Stimulated activated CD8-positive, alpha-beta memory T cell treated with anti-CD3 and anti-CD28 coated beads, Interleukin-2, amount 100 ng/mL, for 1 hour (primary cell): ENCODE data around the gene STK32C.
"Not testable (repeated sequence)": the region's sequence is repeated elsewhere in the genome, so short reads cannot be mapped to it uniquely, and the experiment has no call there.

Source experiments
- DNase-seq, 2 donors: peaks; one replicate each; pipeline ENCODE4 v3.0.0-alpha.2; 2020; ENCODE audit warnings: low read depth in 2 of 2

The STK32C gene

DNA sequence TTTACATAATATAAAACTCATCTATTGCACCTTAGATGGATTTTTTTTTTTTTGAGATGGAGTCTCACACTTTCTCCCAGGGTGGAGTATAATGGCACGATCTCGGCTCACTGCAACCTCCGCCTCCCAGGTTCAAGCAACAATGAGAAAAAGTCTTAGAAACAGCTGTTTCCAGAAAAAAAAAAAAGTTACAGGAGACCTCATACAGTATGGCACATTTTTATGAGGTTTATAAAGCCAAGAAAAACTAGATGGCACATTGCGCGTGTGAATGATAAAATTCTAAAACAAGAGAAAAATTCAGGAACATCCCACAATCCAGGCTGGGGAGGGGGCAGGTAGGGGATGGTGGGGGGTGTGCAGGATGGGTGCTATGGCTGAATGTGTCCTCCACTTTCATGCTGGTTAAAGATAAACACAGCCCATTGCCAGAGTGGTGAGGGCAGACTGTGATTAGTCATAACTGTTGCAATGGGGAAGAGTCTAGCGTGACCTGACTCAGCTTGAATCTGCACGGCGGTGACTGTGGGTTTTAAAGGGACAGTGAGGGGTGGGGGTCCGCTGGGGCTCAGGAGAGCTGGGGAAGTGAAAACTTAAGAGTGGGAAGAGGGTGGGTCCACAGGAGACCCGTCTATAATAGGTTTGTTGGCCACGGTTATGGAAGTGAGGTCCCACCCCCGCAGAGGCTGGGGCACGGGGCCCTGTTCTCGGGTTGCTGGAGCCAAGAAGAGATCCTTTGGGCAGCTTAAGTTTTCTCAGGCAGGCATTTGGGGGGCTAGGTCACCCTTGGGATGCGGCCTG, 12.3 kb upstream of the STK32C start:
- DNase-seq, result no peak

DNA sequence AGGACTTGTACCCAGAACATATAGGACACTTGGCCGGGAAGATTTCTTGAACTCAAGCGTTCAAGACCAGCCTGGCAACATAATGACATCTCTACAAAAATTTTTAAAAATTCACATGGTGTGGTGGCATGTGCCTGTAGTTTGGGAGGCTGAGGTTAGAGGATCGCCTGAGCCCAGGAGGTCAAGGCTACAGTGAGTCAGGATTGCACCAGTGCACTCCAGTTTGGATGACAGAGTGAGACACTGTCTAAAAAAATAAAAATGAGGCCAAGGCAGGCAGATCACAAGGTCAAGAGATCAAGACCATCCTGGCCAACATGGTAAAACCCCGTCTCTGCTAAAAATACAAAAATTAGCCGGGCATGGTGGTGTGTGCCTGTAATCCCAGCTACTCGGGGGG, 9.7 kb upstream of the STK32C start:
- DNase-seq, result not testable (repeated sequence)

DNA sequence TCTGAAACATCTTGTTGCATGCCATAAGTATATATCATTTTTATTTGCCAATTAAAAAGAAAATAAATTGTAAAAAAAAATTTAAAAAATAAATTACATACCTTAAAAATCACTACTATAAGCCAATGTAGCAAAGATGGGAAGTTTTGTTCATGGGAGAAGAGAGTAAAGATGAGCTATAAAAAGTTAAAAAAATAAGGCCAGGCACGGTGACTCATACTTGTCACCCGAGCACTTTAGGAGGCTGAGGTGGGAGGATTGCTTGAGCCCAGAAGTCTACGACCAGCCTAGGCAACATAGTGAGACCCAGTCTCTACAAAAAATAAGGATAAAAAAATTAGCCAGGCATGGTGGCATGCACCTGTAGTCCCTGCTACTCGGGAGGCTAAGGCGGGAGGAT, 8.4 kb upstream of the STK32C start:
- DNase-seq, result no peak

DNA sequence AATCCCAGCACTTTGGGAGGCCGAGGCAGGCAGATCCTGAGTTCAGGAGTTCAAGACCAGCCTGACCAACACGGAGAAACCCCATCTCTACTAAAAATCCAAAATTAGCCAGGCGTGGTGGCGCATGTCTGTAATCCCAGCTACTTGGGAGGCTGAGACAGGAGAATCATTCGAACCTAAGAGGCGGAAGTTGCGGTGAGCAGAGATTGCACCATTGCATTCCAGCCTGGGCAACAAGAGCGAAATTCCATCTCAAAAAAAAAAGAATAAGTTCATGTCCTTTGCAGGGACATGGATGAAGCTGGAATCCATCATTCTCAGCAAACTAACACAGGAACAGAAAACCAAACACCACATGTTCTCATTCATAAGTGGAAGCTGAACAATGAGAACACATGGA, 7.1 kb upstream of the STK32C start:
- not testable (repeated sequence) for DNase-seq

DNA sequence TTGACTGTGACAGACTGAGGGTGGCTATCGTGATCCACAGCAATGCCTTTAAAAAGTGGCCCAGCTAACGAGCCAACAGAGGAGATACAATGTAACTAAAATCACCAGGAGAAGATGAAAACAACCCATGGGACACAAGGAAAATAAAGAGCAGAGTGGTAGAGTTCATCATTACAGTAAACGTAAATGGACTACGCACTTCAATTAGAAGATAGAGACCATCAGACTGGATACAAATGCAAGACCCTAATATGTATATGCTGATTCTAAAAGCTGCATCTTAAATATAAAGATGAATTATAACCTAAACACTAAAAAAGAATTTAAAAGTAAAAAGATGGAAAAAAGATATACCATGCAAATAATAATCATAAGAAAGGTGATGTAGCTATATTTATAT, 6.6 kb upstream of the STK32C start:
- DNase-seq, result no peak

DNA sequence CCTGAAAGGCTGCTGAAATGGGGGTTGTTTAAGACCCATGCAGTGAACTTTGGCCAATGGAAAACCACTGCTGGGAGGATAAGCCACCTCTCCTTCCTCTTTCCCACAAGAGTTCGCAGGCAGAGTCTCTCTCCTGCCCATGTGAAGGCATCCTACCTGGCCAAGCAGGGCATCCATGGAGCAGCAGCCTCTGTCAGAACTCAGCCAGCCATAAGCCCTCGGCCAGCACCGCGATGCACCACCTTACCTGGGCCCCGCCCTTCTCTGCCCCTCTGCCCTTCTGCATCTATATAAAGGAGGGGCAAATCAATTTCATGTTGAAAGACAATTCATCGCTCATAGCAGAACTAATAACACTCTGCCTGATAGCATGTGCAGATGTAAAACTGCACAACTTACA, 6.1 kb upstream of the STK32C start:
- no peak for DNase-seq

DNA sequence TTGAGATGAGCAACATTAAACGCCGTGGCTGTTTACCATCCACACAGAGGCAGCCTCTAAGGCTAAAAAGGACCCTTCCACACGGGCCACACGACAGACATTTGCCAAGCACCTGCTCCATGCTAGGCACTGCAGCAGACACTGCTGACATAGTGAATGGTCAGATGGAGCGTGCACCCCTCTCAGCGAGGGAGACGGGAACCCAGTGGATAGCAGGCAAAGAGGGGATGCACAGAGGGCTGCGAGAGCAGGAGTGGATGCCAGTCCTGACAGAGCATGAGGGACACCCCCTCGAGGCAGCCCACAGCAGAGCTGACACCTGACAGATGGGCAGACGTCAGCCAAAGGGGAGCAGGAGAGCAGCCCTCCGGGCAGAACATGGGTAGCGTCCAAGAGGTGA, 5.6 kb upstream of the STK32C start:
- DNase-seq, result no peak

DNA sequence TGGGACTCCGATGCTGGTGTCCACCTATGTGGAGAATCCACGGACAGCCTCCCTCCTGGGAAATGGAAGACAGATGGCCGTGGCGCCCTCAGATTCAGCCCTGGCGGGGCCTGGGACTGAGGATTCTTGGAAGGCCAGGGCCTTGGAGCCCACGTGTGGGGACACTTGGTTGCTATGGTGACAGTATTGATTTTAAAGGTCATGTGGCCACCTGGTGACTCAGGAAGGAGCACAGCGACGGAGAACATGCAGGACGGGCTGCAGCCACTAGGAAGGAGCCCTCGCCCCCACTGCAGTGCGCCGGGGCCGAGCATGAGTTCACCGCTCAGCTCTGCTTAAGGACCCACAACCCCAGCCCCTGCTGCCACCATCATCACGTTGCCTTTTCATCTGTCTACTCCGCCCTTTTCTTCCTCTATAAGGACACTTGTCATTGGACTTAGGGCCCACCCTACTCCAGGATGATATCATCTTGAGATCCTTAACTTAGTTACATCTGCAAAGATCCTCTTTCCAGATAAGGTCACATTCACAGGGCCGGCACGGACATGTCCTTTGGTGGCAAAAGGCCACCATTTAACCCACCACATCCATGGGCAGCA, 3.7 kb upstream of the STK32C start:
- DNase-seq, result no peak

DNA sequence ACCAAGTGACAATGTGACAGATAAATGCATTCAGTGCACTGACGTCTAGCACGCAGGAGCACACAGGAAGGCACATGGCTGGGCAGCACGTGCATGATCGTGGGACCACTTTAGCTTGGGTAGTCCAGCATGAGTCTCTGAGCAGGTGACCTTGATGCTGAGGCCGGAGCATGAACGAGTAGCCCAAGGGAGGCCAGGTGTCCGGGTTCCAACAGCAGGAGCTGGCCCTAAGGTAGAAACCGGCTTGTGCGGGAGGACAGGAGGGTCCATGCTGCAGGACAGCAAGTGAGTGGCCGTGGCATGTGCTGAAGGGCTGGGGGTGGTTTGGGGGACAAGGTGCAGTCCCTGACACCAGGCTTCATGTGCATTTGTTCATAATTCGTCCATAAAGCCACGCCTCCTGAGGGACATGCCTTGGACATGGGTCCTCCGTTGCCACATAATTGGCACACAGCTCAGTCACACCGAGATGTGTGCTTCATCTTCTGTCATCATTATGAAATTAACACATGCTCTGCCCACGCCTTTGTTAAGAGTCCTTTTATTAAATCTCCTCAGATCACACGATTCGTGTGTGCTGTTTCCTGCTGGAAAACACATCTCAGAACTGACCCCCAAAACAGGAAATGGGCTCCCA, 3.1 kb upstream of the STK32C start:
- DNase-seq, result no peak

DNA sequence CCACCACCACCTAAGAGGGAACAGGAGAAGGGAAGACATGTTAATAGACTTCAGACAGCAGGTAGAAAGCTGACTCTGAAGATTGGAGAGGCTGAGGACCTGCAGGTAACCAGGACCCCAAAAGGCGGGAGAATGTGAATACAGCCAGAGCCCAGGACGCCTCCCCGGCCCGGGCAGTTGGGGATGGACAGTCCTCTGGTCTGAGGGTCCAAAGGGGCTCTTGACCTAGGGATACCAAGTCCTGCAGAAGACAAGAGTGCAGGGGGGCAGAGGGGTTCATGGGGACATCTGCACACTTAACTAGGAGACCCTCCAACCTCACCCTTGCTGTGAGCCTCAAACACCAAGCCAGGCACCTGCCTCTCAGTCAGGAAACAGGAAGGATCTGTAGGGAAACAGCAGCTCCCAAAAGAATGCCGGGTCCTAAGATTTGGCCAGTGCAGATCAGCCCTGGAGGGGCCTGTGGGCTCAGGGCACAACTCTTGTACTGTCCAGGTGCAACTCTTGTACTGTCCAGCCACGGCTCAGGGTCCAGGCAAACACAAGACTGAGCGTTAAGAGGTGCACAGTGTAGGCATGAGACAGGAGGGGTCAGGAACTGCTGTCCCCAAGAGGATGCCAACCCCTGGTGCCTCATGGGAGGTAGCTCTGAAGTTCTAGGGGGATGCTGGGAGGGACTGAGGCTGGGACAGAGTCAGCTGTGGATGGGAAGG, 2.3 kb upstream of the STK32C start:
- DNase-seq, result no peak

DNA sequence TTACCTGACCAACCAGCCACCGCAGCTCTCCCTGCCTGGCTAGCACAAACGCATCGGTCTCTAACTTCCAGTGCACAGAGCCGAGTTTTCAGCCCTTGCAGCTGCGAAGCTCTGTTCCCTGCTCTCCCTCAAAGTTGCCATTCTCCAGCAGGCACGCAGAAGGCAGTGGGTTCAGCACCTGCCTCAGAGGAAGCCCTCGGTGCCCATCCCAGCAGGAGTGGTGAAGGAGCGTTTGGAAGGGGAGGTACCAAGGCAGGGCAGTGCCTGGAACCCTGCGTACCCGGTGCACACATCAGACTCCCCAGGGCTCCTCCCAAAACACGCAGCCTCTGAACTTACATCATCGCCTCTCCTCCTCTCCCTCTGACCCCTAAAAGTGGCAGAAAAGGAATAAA, 1.7 kb upstream of the STK32C start:
- no peak for DNase-seq

DNA sequence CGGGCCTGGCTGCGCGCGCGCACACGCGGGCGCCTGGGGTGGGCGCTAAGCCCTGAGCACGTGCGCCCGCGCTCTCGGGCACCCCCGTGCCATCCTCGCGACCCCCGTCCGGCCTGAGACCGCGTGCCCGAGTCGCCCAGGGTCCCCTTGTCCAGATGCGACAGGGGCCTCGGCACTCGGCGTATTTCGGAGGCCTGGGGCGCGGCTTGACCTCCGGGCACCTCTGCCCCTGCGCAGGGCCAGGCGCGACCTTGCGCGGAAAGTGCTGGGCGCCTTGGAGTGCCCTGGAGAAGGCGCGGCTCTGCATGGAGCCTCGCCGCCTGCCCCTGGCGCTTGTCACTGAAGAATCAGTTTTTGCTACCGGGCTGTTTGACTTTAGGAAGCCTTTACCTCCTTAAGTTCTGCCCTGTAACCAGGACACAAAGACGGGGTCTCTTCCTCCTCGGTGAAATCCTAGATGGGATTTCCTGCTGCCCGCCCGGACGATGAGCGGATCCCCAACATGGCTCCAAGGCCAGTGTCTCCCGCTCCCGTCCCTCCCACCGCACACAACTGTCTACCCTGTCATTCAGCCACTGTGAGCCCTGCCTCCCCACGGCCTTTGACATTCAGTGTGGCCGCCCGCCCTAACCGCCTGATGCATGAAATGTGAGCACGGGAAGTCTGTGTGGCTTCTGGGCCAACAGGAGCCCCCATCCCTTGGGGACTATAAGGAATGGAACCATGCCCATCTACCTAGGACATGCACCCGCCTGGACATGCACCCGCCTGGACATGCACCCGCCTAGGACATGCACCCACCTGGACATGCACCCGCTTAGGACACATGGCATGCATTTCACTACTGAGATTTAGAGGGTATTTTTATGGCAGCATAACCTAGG, 1.1 kb upstream of the STK32C start:
- no peak for DNase-seq

DNA sequence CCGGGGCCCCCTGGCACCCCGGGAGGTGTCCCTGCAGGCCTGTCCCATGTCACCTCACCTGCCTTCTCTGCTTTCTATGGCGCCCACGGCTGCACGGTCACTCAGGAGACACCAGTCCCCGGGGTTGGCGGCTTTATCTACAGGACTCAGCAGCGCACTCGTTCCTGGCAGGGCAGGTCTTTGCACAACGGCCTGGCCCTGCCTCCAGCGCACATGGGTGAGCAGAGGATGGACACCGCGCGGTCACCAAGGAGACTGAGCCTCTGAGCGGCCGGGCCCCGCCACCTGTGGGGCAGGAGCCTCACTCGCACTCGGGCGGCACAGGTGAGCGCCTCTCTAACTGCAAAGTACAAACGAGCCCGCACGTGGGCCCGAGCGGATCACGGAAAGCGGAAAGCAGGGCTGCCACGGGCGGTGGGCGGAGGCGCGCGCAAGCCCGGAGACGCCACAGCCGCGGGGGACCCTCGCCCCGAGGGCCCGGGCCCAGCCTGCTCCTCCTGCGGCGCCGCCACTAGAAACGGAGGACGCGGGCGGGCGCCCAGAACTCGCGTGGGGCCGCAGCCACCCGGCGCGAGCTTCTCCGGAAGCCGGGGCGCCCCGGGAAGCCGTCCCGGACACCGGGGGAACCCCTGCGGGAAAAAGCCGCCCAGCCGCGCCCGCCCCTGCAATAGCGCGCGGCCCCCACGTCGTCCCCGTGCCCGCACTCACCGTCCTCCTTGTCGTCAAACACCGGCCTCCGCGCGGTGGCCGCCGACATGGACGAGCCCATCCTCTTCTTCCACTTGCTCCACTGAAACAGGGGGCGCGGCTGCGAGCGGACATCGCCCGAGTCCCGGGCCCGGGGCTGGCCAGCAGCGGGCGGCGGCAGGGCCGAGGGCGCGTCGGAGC, 642 bp downstream of the STK32C start:
- no peak for DNase-seq

DNA sequence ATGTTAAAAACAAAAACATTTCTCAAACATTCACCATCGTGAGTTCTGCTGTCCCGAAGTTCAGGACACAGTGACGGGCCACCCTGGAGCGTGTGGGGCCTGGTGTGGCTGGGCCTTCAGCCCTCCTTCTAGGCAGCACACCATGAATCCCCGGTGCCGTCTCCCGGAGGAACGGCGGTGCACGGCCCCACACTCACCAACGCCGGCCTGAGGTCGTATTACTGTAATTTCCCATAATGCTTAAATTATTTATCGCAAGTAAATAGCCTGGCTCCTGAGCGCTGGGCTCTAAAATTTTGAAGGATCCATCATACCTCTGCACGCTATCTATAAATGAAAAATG, 1.4 kb downstream of the STK32C start:
- no peak for DNase-seq

DNA sequence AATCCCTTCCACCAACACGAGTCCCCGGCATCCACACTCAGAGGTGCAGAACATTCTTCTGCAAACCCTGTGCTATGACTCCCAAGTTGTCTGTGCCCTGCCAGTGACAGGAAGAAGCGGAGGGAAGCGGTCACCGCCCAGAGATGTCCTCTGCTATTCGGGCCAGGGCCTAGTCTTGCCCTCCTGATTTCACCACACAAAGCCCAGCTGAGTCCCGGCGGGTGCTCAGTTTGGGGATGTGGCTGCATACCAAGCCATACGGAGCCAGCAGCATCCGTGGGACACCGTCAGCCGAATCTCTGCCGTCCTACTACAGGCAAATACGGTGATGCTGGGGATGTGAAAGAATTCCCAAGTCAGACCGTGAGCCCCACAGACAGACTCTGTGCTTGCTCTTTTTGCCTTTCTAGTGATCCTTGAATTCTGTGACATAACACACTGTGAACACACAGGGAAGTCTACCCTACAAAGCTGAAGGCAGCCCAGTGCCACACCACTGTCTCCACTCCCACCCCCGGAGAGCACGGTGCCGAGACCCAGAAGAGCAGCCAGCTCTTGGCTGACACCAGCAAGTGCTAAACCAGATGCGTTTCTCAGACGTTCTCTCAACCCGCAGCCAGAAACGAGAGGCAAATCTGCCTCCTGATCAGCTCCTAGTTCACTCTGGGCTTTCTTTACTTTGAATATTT, 2.0 kb downstream of the STK32C start:
- DNase-seq, result no peak

DNA sequence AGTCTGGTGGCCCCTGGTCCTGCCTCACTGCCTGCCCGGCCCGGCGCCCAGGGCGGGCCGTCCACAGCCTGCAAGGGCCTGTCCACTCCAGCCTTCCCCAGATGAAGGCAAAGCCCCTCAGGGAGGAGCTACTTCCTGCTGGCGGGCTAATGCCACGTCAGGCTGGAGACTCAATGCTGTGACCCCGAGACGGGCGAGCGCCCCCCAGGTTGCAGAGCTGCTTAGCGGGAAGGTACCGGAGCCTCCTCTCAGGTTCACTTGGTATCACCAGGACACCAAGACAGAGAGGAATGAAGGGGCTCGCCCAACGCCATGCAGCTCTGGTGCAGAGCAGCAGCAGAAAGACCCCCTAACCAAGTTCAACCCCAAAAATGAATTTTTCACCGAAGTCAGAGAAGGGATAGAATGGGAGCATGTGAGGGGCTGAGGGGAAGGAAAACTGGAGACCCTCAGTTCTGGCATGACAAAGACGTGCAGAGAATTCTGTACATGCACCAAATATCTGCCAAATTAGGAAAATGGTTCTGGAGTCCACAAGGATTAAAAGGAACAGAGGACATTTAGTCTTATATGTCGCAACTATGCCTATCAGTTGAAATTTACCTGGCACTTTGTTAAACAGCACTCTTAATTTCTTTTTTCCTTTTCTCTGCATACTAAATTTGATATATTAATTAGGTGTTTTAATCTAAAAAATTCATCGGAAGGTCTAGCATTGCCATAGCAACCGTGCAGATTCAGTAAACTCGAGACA, 2.8 kb downstream of the STK32C start:
- DNase-seq, result no peak

DNA sequence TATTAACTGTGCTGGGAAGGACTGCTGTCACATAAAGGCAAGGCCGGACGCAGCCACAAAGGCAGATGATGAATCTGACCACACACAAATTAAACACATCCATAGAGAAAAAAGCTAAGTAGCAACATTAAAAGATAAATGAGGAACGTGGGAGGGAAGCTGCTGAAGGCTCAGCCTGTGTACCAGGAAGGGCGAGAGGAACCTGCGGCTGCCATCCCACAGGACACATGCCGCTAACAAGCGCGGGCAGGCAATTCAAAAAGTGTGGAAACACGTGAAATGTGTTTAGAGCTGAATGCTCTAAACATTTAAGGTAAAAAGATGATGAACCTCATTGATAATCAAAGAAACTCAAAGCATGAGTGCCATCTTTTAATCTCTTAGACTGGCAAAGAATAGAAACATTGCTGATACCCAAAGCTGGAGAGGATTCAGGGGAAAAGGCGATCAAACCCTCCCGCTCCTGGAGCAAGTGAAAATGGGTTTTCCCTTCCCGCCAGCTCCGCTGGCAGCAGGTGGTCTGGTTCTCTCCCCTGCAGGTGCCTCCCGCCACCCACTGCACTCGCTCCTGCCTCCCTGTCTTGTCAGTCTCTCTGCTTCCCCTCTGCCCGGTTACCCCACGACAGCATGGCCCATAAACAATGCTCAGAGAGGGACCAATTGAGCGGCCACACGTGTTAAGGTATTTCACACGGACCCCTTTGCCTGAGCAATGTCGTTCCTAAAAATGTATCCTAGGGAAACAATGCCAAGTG, 4.2 kb downstream of the STK32C start:
- no peak for DNase-seq
